ENCODE results near the gene PFDN4.

The PFDN4 gene

GRCh38 chr20:54200487-54201267 lies 7.2 kb upstream of the PFDN4 start:
- H3K36me3 ChIP-seq (replicated peaks in 1 of 2; ENCODE audit: control insufficient read depth in 2 of 2, insufficient read depth in 2 of 2, low read length in 2 of 2): peaks cover 0 to 2% of the 10 kb centered on the region in 2 donors
- DNase-seq (ENCODE audit: low spot score): no peak
- no peak overlapping the region for H2AFZ ChIP-seq (ENCODE audit: low read length)
- no peak overlapping the region for H2BK12ac ChIP-seq (ENCODE audit: low read length)
- H2BK120ac ChIP-seq (ENCODE audit: low read depth, low read length): no peak overlapping the region
- no peak overlapping the region for H2BK5ac ChIP-seq (ENCODE audit: low read length)
- no peaks in the 10 kb centered on the region for H3K79me1 ChIP-seq (ENCODE audit: low read depth, low read length)
- H3K23ac ChIP-seq (ENCODE audit: low read depth, low read length, poor library complexity): no peak overlapping the region
- peaks cover 0 to 2% of the 10 kb centered on the region in 2 donors for H3K4me1 ChIP-seq (ENCODE audit: control insufficient read depth in 2 of 2, insufficient read depth in 1 of 2, low read depth in 1 of 2, low read length in 2 of 2)
- no peak overlapping the region for H3K14ac ChIP-seq (ENCODE audit: low read length)
- H3K9ac ChIP-seq (ENCODE audit: low read depth, low read length, poor library complexity): no peak overlapping the region
- H3K4me2 ChIP-seq (ENCODE audit: insufficient read depth, low read length, poor library complexity, severe bottlenecking): no peak overlapping the region
- H3K27ac ChIP-seq (replicated peaks; ENCODE audit: low read length): no peak overlapping the region
- H3K4ac ChIP-seq (ENCODE audit: low read length): no peak overlapping the region
- H4K8ac ChIP-seq (ENCODE audit: low read depth, low read length): no peak overlapping the region
- no peak overlapping the region for H4K91ac ChIP-seq (ENCODE audit: low read depth, low read length, poor library complexity)
- no peak overlapping the region for H3K4me3 ChIP-seq (ENCODE audit: low read length in 2 of 2)
- no peak overlapping the region for H2BK15ac ChIP-seq (ENCODE audit: low read length)
- H2AK5ac ChIP-seq (ENCODE audit: low read depth, low read length): no peak overlapping the region
- H3K27me3 ChIP-seq (ENCODE audit: control insufficient read depth in 3 of 3, insufficient read depth in 3 of 3, low read depth in 1 of 3, low read length in 3 of 3): peaks cover 0 to 19% (median 0%) of the 10 kb centered on the region in 3 experiments
- WGBS, 2 donors (ENCODE audit: extremely low coverage in 2 of 2, insufficient read length in 2 of 2, insufficient replicate concordance in 1 of 2): no CpG with 5 or more reads among the region's 7 CpGs
- no peak overlapping the region for H3K18ac ChIP-seq (ENCODE audit: low read length)
- H3K9me3 ChIP-seq (replicated peaks in 1 of 2; ENCODE audit: control insufficient read depth in 2 of 2, insufficient read depth in 1 of 2, low read depth in 1 of 2, low read length in 2 of 2): no peaks in the 10 kb centered on the region

GRCh38 chr20:54201268-54201846 lies 6.5 kb upstream of the PFDN4 start:
- Histone ChIP-seq H2BK15ac (ENCODE audit: low read length) (no peak overlapping the region), H3K4me1 (ENCODE audit: control insufficient read depth in 2 of 2, insufficient read depth in 1 of 2, low read depth in 1 of 2, low read length in 2 of 2) (no peaks in the 10 kb centered on the region), H3K4ac (ENCODE audit: low read length) (no peak overlapping the region), H3K23ac (ENCODE audit: low read depth, low read length, poor library complexity) (no peak overlapping the region), H4K91ac (ENCODE audit: low read depth, low read length, poor library complexity) (no peak overlapping the region), H3K36me3 (replicated peaks in 1 of 2; ENCODE audit: control insufficient read depth in 2 of 2, insufficient read depth in 2 of 2, low read length in 2 of 2) (peaks cover 0 to 2% of the 10 kb centered on the region in 2 donors), H2BK120ac (ENCODE audit: low read depth, low read length) (no peak overlapping the region), H3K4me3 (ENCODE audit: low read length in 2 of 2) (no peak overlapping the region), H3K14ac (ENCODE audit: low read length) (no peak overlapping the region), H3K18ac (ENCODE audit: low read length) (no peak overlapping the region), H3K9me3 (replicated peaks in 1 of 2; ENCODE audit: control insufficient read depth in 2 of 2, insufficient read depth in 1 of 2, low read depth in 1 of 2, low read length in 2 of 2) (no peaks in the 10 kb centered on the region), H2BK5ac (ENCODE audit: low read length) (no peak overlapping the region), H3K27ac (replicated peaks; ENCODE audit: low read length) (no peak overlapping the region), H2AFZ (ENCODE audit: low read length) (no peak overlapping the region), H2AK5ac (ENCODE audit: low read depth, low read length) (no peak overlapping the region), H3K79me1 (ENCODE audit: low read depth, low read length) (no peaks in the 10 kb centered on the region), H4K8ac (ENCODE audit: low read depth, low read length) (no peak overlapping the region), H3K4me2 (ENCODE audit: insufficient read depth, low read length, poor library complexity, severe bottlenecking) (no peak overlapping the region), H3K9ac (ENCODE audit: low read depth, low read length, poor library complexity) (no peak overlapping the region), H3K27me3 (ENCODE audit: control insufficient read depth in 3 of 3, insufficient read depth in 3 of 3, low read depth in 1 of 3, low read length in 3 of 3) (peaks cover 0 to 19% (median 0%) of the 10 kb centered on the region in 3 experiments), H2BK12ac (ENCODE audit: low read length) (no peak overlapping the region)
- no CpG with 5 or more reads among the region's 4 CpGs for WGBS, 2 donors (ENCODE audit: extremely low coverage in 2 of 2, insufficient read length in 2 of 2, insufficient replicate concordance in 1 of 2)
- DNase-seq (ENCODE audit: low spot score): no peak

- no peak overlapping the region for H3K4me2 ChIP-seq (ENCODE audit: insufficient read depth, low read length, poor library complexity, severe bottlenecking)
- no peak overlapping the region for H3K14ac ChIP-seq (ENCODE audit: low read length)
- no peak overlapping the region for H4K91ac ChIP-seq (ENCODE audit: low read depth, low read length, poor library complexity)
- DNase-seq (ENCODE audit: low spot score): no peak
- no peaks in the 10 kb centered on the region for H3K4me1 ChIP-seq (ENCODE audit: control insufficient read depth in 2 of 2, insufficient read depth in 1 of 2, low read depth in 1 of 2, low read length in 2 of 2)
- no peak overlapping the region for H3K4me3 ChIP-seq (ENCODE audit: low read length in 2 of 2)
- H3K36me3 ChIP-seq (replicated peaks in 1 of 2; ENCODE audit: control insufficient read depth in 2 of 2, insufficient read depth in 2 of 2, low read length in 2 of 2): peaks cover 0 to 2% of the 10 kb centered on the region in 2 donors
- no peak overlapping the region for H2BK12ac ChIP-seq (ENCODE audit: low read length)
- H4K8ac ChIP-seq (ENCODE audit: low read depth, low read length): no peak overlapping the region
- H2AFZ ChIP-seq (ENCODE audit: low read length): no peak overlapping the region
- H3K27ac ChIP-seq (replicated peaks; ENCODE audit: low read length): no peak overlapping the region
- H3K9ac ChIP-seq (ENCODE audit: low read depth, low read length, poor library complexity): no peak overlapping the region
- WGBS, 2 donors (ENCODE audit: extremely low coverage in 2 of 2, insufficient read length in 2 of 2, insufficient replicate concordance in 1 of 2): no CpG with 5 or more reads among the region's 5 CpGs
- no peak overlapping the region for H2AK5ac ChIP-seq (ENCODE audit: low read depth, low read length)
- H3K23ac ChIP-seq (ENCODE audit: low read depth, low read length, poor library complexity): no peak overlapping the region
- H3K79me1 ChIP-seq (ENCODE audit: low read depth, low read length): no peaks in the 10 kb centered on the region
- H2BK120ac ChIP-seq (ENCODE audit: low read depth, low read length): no peak overlapping the region
- H3K4ac ChIP-seq (ENCODE audit: low read length): no peak overlapping the region
- H3K9me3 ChIP-seq (replicated peaks in 1 of 2; ENCODE audit: control insufficient read depth in 2 of 2, insufficient read depth in 1 of 2, low read depth in 1 of 2, low read length in 2 of 2): no peaks in the 10 kb centered on the region
- no peak overlapping the region for H2BK5ac ChIP-seq (ENCODE audit: low read length)
- H3K27me3 ChIP-seq (ENCODE audit: control insufficient read depth in 3 of 3, insufficient read depth in 3 of 3, low read depth in 1 of 3, low read length in 3 of 3): peaks cover 0 to 19% (median 0%) of the 10 kb centered on the region in 3 experiments
- no peak overlapping the region for H2BK15ac ChIP-seq (ENCODE audit: low read length)
- no peak overlapping the region for H3K18ac ChIP-seq (ENCODE audit: low read length)
These were observed 4.6 kb upstream of the PFDN4 start for GRCh38 chr20:54203281-54203680.

- H2AK5ac ChIP-seq (ENCODE audit: low read depth, low read length): no peak overlapping the region
- H3K18ac ChIP-seq (ENCODE audit: low read length): no peak overlapping the region
- no peak overlapping the region for H4K8ac ChIP-seq (ENCODE audit: low read depth, low read length)
- H3K9ac ChIP-seq (ENCODE audit: low read depth, low read length, poor library complexity): no peak overlapping the region
- no peak overlapping the region for H2BK120ac ChIP-seq (ENCODE audit: low read depth, low read length)
- H2BK15ac ChIP-seq (ENCODE audit: low read length): no peak overlapping the region
- H3K23ac ChIP-seq (ENCODE audit: low read depth, low read length, poor library complexity): no peak overlapping the region
- H3K4me2 ChIP-seq (ENCODE audit: insufficient read depth, low read length, poor library complexity, severe bottlenecking): no peak overlapping the region
- H2BK12ac ChIP-seq (ENCODE audit: low read length): no peak overlapping the region
- H3K4ac ChIP-seq (ENCODE audit: low read length): no peak overlapping the region
- no peaks in the 10 kb centered on the region for H3K9me3 ChIP-seq (replicated peaks in 1 of 2; ENCODE audit: control insufficient read depth in 2 of 2, insufficient read depth in 1 of 2, low read depth in 1 of 2, low read length in 2 of 2)
- no peak for DNase-seq (ENCODE audit: low spot score)
- H3K4me3 ChIP-seq (ENCODE audit: low read length in 2 of 2): no peak overlapping the region
- H3K27me3 ChIP-seq (ENCODE audit: control insufficient read depth in 3 of 3, insufficient read depth in 3 of 3, low read depth in 1 of 3, low read length in 3 of 3): peaks cover 0 to 19% (median 0%) of the 10 kb centered on the region in 3 experiments
- no peak overlapping the region for H2AFZ ChIP-seq (ENCODE audit: low read length)
- H3K36me3 ChIP-seq (replicated peaks in 1 of 2; ENCODE audit: control insufficient read depth in 2 of 2, insufficient read depth in 2 of 2, low read length in 2 of 2): peaks cover 0 to 2% of the 10 kb centered on the region in 2 donors
- H3K27ac ChIP-seq (replicated peaks; ENCODE audit: low read length): no peak overlapping the region
- H3K79me1 ChIP-seq (ENCODE audit: low read depth, low read length): no peaks in the 10 kb centered on the region
- WGBS, 2 donors (ENCODE audit: extremely low coverage in 2 of 2, insufficient read length in 2 of 2, insufficient replicate concordance in 1 of 2): no CpG with 5 or more reads among the region's 6 CpGs
- H4K91ac ChIP-seq (ENCODE audit: low read depth, low read length, poor library complexity): no peak overlapping the region
- H2BK5ac ChIP-seq (ENCODE audit: low read length): no peak overlapping the region
- H3K4me1 ChIP-seq (ENCODE audit: control insufficient read depth in 2 of 2, insufficient read depth in 1 of 2, low read depth in 1 of 2, low read length in 2 of 2): peaks cover under 1 to 1% of the 10 kb centered on the region in 2 donors
- no peak overlapping the region for H3K14ac ChIP-seq (ENCODE audit: low read length)
These were observed 3.8 kb upstream of the PFDN4 start for GRCh38 chr20:54204063-54204462.
